Measurements from ENCODE around the gene STK39.

- TF ChIP-seq, protein P1, sequence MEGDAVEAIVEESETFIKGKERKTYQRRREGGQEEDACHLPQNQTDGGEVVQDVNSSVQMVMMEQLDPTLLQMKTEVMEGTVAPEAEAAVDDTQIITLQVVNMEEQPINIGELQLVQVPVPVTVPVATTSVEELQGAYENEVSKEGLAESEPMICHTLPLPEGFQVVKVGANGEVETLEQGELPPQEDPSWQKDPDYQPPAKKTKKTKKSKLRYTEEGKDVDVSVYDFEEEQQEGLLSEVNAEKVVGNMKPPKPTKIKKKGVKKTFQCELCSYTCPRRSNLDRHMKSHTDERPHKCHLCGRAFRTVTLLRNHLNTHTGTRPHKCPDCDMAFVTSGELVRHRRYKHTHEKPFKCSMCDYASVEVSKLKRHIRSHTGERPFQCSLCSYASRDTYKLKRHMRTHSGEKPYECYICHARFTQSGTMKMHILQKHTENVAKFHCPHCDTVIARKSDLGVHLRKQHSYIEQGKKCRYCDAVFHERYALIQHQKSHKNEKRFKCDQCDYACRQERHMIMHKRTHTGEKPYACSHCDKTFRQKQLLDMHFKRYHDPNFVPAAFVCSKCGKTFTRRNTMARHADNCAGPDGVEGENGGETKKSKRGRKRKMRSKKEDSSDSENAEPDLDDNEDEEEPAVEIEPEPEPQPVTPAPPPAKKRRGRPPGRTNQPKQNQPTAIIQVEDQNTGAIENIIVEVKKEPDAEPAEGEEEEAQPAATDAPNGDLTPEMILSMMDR (conservative IDR thresholded peaks at IDR 0.05), result no peak
- TF ChIP-seq ZFX (IDR thresholded peaks at IDR 0.05), result no peak
Measured at GRCh38 chr2:167932123-167932693, 315.2 kb downstream of the STK39 start.

Data from C4-2B (cell line).